IPS-NIHi7 (cell line): ENCODE results near the gene TMEM184C.

Experiments used
- DNase-seq: peaks from one replicate; pipeline ENCODE4 v3.0.0; 2012; ENCODE audit warnings: mixed read lengths; ENCODE audit errors: extremely low spot score

TMEM184C gene

GRCh38 chr4:147617173-147617840 is at the start of gene TMEM184C:
Gene TMEM184C (plus strand): TSS chr4:147617397. CDS start chr4:147617957, 560 bp downstream.
- peak; percentile 97 for DNase-seq

- DNase-seq, result no peak
Observed at GRCh38 chr4:147570616-147571015, 46.6 kb upstream of the TMEM184C start.

GRCh38 chr4:147571036-147571770 is 46.0 kb upstream of the TMEM184C start:
- DNase-seq, result no peak

- no peak for DNase-seq
Observed at GRCh38 chr4:147576084-147576483, 41.1 kb upstream of the TMEM184C start.

GRCh38 chr4:147578051-147578476 is 39.1 kb upstream of the TMEM184C start:
- DNase-seq, result no peak

- DNase-seq, result no peak
Observed at GRCh38 chr4:147578593-147578992, 38.6 kb upstream of the TMEM184C start.

GRCh38 chr4:147580396-147580795 is 36.8 kb upstream of the TMEM184C start:
- DNase-seq, result no peak

- DNase-seq, result no peak
Observed at GRCh38 chr4:147581606-147582350, 35.4 kb upstream of the TMEM184C start.

GRCh38 chr4:147582386-147583060 is 34.7 kb upstream of the TMEM184C start:
- DNase-seq, result no peak

GRCh38 chr4:147583876-147584275 is 33.3 kb upstream of the TMEM184C start:
- no peak for DNase-seq

GRCh38 chr4:147586032-147586431 is 31.2 kb upstream of the TMEM184C start:
- no peak for DNase-seq

- no peak for DNase-seq
Observed at GRCh38 chr4:147586637-147587036, 30.6 kb upstream of the TMEM184C start.

GRCh38 chr4:147587041-147587440 is 30.2 kb upstream of the TMEM184C start:
- no peak for DNase-seq

GRCh38 chr4:147589586-147589985 is 27.6 kb upstream of the TMEM184C start:
- DNase-seq, result no peak

- DNase-seq, result peak; percentile 65
Observed at GRCh38 chr4:147590249-147590920, 26.8 kb upstream of the TMEM184C start.

GRCh38 chr4:147591106-147591505 is 26.1 kb upstream of the TMEM184C start:
- no peak for DNase-seq

- peak; percentile 41 for DNase-seq
Observed at GRCh38 chr4:147594107-147594506, 23.1 kb upstream of the TMEM184C start.

- DNase-seq, result no peak
Observed at GRCh38 chr4:147594578-147594977, 22.6 kb upstream of the TMEM184C start.

- DNase-seq, result no peak
Observed at GRCh38 chr4:147596377-147596776, 20.8 kb upstream of the TMEM184C start.

GRCh38 chr4:147596981-147597380 is 20.2 kb upstream of the TMEM184C start:
- no peak for DNase-seq

- no peak for DNase-seq
Observed at GRCh38 chr4:147597561-147597960, 19.6 kb upstream of the TMEM184C start.
